Measurements from ENCODE around the gene VMP1.

GRCh38 chr17:59863616-59864015 is 156.2 kb downstream of the VMP1 start:
- TF ChIP-seq CTCF (IDR thresholded peaks at IDR 0.05) (no peak), POLR2A (IDR thresholded peaks at IDR 0.05) (no peak), POLR2AphosphoS5 (IDR thresholded peaks at IDR 0.05) (no peak)
